K562 (cell line): ENCODE data around the gene HNRNPH1. TPM values are rescaled to one million over a fixed set of nuclear protein-coding genes. Genes with fewer than 3 reads are reported as not detected.

Experiments
- BRD9 ChIP-seq: fragments of 450-650 bp; IDR thresholded peaks from 2 replicates; pipeline ENCODE4 v1.6.1; 2018; ENCODE audit warnings: low read depth; ENCODE audit not compliant: partially characterized antibody
- CBX1 ChIP-seq: sonication (generic); IDR thresholded peaks from 2 replicates; pipeline ENCODE4 v1.6.1; 2016; ENCODE audit warnings: antibody characterized with exemption, low read depth, mild to moderate bottlenecking
- CCAR2 ChIP-seq: fragments of 200-400 bp; formaldehyde crosslinking; IDR thresholded peaks from 2 replicates; pipeline ENCODE4 v1.6.1; 2017; ENCODE audit warnings: mild to moderate bottlenecking, low read depth, low read length
- CEBPG ChIP-seq, 3 experiments: fragments of 200-800 bp in 1 of 3; sonication (Bioruptor generic) in 1 of 3; sonication (generic) in 1 of 3; formaldehyde crosslinking in 1 of 3; IDR thresholded peaks in 2 of 3; conservative IDR thresholded peaks in 1 of 3; 2 replicates each; pipeline versions ENCODE4 v1.6.1 to v1.8.0; 2016 to 2022; ENCODE audit warnings: missing compliant biosample characterization in 2 of 3, missing genetic modification characterization in 2 of 3, mild to moderate bottlenecking in 1 of 3, missing genetic modification reagents in 1 of 3
- FOXM1 ChIP-seq, 2 experiments: fragments of 450-650 bp in 1 of 2; sonication (generic) in 1 of 2; formaldehyde crosslinking in 1 of 2; IDR thresholded peaks; 2 replicates each; pipeline versions ENCODE4 v1.6.1 to v1.9.0; 2017 to 2022; ENCODE audit warnings: low read depth in 2 of 2, mild to moderate bottlenecking in 2 of 2, missing genetic modification reagents in 1 of 2, moderate library complexity in 1 of 2
- PCBP1 ChIP-seq: fragments of 200-400 bp; formaldehyde crosslinking; IDR thresholded peaks from 2 replicates; pipeline ENCODE4 v1.6.1; 2018; ENCODE audit warnings: mild to moderate bottlenecking, low read depth, low read length; ENCODE audit not compliant: poor library complexity, severe bottlenecking
- SMARCA5 ChIP-seq: fragments of 450-650 bp; IDR thresholded peaks from 2 replicates; pipeline ENCODE4 v1.6.1; 2016
- STAT5B ChIP-seq: fragments of 250-450 bp; sonication (Bioruptor Pico); IDR thresholded peaks from 2 replicates; pipeline ENCODE4 v1.8.0; 2021; ENCODE audit warnings: mild to moderate bottlenecking, inconsistent platforms
- ZNF324 ChIP-seq: fragments of 250-450 bp; sonication (Bioruptor Pico); IDR thresholded peaks from 2 replicates; pipeline ENCODE4 v1.4.0; 2020; ENCODE audit warnings: mild to moderate bottlenecking
- polyA plus RNA-seq, 8 experiments: library from polyadenylated mRNA; depleted of rRNA in 4 of 8; stranded (reverse) in 5 of 8; unstranded in 3 of 8; fragments of >200 nt; fragmentation: Nextera tagmentation in 2 of 8; fragmentation: Illumina TruSeq in 1 of 8; extraction: Ambion mirVana in 2 of 8; extraction: Trizol in 1 of 8; gene quantifications; 2 replicates each; pipeline versions ENCODE4 v1.2.1 to v1.2.3, GENCODE V29; 2011 to 2014; ENCODE audit warnings: inconsistent platforms in 1 of 8, missing spikeins in 1 of 8
- total RNA-seq, 7 experiments: library from RNA; depleted of rRNA in 6 of 7; stranded (reverse); fragments of >200 nt in 6 of 7; fragmentation: Illumina TruSeq in 2 of 7; extraction: Trizol in 2 of 7; gene quantifications; 2 replicates each; pipeline versions ENCODE4 v1.2.1 to v1.2.3, GENCODE V29; 2011 to 2021; ENCODE audit warnings: low replicate concordance in 1 of 7
- TF ChIP-seq, protein P1 (sequence below): fragments of 450-650 bp; formaldehyde crosslinking; IDR thresholded peaks from 2 replicates; pipeline ENCODE4 v1.4.0; 2022; ENCODE audit warnings: mild to moderate bottlenecking, moderate library complexity
- TF ChIP-seq, protein P2 (sequence below): sonication (generic); formaldehyde crosslinking; IDR thresholded peaks from 2 replicates; pipeline ENCODE4 v1.4.0; 2020; ENCODE audit warnings: mild to moderate bottlenecking, missing genetic modification reagents
- TF ChIP-seq, protein P3 (sequence below): fragments of 250-450 bp; sonication (Bioruptor Pico); IDR thresholded peaks from 2 replicates; pipeline ENCODE4 v1.4.0; 2020; ENCODE audit warnings: mild to moderate bottlenecking, moderate library complexity, borderline replicate concordance
- TF ChIP-seq, protein P4 (sequence below): sonication (generic); formaldehyde crosslinking; IDR thresholded peaks from 2 replicates; pipeline ENCODE4 v1.9.0; 2022; ENCODE audit warnings: mild to moderate bottlenecking, missing genetic modification reagents
- TF ChIP-seq, protein P5 (sequence below): IDR thresholded peaks from 2 replicates; pipeline ENCODE4 v1.6.1; 2011; ENCODE audit not compliant: insufficient read length; ENCODE audit errors: extremely low read depth
- TF ChIP-seq, protein P6 (sequence below): fragments of 450-650 bp; IDR thresholded peaks from one replicate; pipeline ENCODE4 v1.6.1; 2018; ENCODE audit warnings: mild to moderate bottlenecking, moderate library complexity; ENCODE audit not compliant: partially characterized antibody

The HNRNPH1 gene
- total and polyA plus RNA-seq, 9 of the 15 experiments (the other 6 are each of a cell fraction or from before 2014, with no cell fraction given) = 103 to 656 (median 561) TPM

DNA sequence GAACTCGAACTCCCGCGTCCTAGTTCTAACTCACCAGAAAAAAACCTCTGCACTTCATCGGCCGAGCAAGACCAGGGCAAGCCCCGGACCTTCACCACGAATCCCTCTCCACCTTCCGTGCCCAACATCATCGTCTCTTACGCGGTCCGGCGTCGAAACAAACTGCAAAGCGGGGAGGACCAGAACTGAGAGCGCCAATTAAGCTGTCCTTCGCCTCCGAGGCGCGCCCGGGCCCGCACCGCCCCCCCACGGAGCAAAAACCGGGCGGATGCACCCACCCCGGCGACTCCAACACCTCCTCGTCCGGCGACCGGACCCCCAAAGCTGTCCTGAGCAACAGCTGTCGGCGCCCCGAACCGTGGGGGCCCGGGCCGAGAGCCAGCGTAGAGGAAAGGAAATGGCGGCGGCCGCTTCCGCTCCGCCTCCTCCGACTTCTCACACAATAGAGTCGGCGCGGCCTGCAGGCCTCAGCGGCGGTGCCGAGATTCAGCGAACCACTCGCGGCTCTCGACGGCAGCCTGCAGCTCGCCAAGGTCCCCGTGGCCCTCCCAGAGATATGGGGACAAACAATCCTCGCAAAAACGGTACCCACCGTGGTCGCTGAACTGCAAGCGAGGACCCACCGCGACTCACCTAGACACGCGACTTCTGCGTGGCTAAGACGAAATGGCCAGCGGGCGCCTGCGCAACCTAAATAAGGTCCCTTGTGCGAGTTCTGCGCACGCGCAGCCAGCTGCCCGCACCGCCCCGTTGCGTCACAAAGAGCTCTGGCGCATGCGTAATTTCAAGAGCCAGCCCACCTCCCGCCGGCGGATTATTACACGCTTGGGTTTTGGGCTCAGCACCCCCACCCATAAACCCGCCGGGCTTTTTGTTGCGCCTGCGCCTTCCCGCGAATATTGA, at the start of gene HNRNPH1 (continued):
- TF ChIP-seq, protein P1, sequence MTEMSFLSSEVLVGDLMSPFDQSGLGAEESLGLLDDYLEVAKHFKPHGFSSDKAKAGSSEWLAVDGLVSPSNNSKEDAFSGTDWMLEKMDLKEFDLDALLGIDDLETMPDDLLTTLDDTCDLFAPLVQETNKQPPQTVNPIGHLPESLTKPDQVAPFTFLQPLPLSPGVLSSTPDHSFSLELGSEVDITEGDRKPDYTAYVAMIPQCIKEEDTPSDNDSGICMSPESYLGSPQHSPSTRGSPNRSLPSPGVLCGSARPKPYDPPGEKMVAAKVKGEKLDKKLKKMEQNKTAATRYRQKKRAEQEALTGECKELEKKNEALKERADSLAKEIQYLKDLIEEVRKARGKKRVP = 0 out of 2 replicates have a peak, but pooled peaks have one; percentile 33
- TF ChIP-seq, protein P2, sequence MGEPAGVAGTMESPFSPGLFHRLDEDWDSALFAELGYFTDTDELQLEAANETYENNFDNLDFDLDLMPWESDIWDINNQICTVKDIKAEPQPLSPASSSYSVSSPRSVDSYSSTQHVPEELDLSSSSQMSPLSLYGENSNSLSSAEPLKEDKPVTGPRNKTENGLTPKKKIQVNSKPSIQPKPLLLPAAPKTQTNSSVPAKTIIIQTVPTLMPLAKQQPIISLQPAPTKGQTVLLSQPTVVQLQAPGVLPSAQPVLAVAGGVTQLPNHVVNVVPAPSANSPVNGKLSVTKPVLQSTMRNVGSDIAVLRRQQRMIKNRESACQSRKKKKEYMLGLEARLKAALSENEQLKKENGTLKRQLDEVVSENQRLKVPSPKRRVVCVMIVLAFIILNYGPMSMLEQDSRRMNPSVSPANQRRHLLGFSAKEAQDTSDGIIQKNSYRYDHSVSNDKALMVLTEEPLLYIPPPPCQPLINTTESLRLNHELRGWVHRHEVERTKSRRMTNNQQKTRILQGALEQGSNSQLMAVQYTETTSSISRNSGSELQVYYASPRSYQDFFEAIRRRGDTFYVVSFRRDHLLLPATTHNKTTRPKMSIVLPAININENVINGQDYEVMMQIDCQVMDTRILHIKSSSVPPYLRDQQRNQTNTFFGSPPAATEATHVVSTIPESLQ = no peak; the same call in none of the 2 replicates
- TF ChIP-seq, protein P3, sequence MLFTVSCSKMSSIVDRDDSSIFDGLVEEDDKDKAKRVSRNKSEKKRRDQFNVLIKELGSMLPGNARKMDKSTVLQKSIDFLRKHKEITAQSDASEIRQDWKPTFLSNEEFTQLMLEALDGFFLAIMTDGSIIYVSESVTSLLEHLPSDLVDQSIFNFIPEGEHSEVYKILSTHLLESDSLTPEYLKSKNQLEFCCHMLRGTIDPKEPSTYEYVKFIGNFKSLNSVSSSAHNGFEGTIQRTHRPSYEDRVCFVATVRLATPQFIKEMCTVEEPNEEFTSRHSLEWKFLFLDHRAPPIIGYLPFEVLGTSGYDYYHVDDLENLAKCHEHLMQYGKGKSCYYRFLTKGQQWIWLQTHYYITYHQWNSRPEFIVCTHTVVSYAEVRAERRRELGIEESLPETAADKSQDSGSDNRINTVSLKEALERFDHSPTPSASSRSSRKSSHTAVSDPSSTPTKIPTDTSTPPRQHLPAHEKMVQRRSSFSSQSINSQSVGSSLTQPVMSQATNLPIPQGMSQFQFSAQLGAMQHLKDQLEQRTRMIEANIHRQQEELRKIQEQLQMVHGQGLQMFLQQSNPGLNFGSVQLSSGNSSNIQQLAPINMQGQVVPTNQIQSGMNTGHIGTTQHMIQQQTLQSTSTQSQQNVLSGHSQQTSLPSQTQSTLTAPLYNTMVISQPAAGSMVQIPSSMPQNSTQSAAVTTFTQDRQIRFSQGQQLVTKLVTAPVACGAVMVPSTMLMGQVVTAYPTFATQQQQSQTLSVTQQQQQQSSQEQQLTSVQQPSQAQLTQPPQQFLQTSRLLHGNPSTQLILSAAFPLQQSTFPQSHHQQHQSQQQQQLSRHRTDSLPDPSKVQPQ (CRISPR knock-in tag) = no peak
- no peak for TF ChIP-seq STAT5B (CRISPR knock-in tag)
- TF ChIP-seq, protein P4, sequence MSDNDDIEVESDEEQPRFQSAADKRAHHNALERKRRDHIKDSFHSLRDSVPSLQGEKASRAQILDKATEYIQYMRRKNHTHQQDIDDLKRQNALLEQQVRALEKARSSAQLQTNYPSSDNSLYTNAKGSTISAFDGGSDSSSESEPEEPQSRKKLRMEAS (CRISPR knock-in tag) = 0 out of 2 replicates have a peak, but pooled peaks have one; percentile 56
- peak; percentile 54; the same call in 1 of the 2 replicates for TF ChIP-seq FOXM1 (IDR thresholded peaks at IDR 0.05; ENCODE audit: low read depth)
- TF ChIP-seq FOXM1 (CRISPR knock-in tag; IDR thresholded peaks at IDR 0.05; ENCODE audit: low read depth) = no peak; the same call in 1 of the 2 replicates
- TF ChIP-seq, protein P5, sequence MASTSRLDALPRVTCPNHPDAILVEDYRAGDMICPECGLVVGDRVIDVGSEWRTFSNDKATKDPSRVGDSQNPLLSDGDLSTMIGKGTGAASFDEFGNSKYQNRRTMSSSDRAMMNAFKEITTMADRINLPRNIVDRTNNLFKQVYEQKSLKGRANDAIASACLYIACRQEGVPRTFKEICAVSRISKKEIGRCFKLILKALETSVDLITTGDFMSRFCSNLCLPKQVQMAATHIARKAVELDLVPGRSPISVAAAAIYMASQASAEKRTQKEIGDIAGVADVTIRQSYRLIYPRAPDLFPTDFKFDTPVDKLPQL = peak; percentile 91
- peak; percentile 72 for TF ChIP-seq CBX1
- peak; percentile 99 for TF ChIP-seq PCBP1
- TF ChIP-seq SMARCA5 = peak; percentile 21; the same call in 1 of the 2 replicates
- TF ChIP-seq ZNF324 (CRISPR knock-in tag) = peak; percentile 50; the same call in 1 of the 2 replicates
- TF ChIP-seq, protein P6, sequence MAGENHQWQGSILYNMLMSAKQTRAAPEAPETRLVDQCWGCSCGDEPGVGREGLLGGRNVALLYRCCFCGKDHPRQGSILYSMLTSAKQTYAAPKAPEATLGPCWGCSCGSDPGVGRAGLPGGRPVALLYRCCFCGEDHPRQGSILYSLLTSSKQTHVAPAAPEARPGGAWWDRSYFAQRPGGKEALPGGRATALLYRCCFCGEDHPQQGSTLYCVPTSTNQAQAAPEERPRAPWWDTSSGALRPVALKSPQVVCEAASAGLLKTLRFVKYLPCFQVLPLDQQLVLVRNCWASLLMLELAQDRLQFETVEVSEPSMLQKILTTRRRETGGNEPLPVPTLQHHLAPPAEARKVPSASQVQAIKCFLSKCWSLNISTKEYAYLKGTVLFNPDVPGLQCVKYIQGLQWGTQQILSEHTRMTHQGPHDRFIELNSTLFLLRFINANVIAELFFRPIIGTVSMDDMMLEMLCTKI = no peak
- TF ChIP-seq CCAR2 = no peak
- peak; percentile 83 for TF ChIP-seq BRD9
- TF ChIP-seq CEBPG (CRISPR knock-in tag; IDR thresholded peaks at IDR 0.05) = peak; percentile 90
- peak; percentile 91 for TF ChIP-seq CEBPG (tag; conservative IDR thresholded peaks at IDR 0.05 in 1 of 2, IDR thresholded peaks at IDR 0.05 in 1 of 2)
